Lower lobe of right lung (tissue), 2 donors: ENCODE results near the gene ODF2. TPM values are rescaled to one million over a fixed set of nuclear protein-coding genes. Genes with fewer than 3 reads are reported as not detected.

Experiments
- ATAC-seq, 2 donors: fragments of 200-7000 bp; cut with Tn5 transposase; one replicate each; pipeline ENCODE4 v1.9.1; 2020 to 2022; ENCODE audit warnings: mild to moderate bottlenecking in 2 of 2, moderate library complexity in 2 of 2
- DNase-seq: peaks from one replicate; pipeline ENCODE4 v3.0.0-alpha.2; 2020
- H3K27ac ChIP-seq: fragments of 200-600 bp; one replicate; pipeline ENCODE4 v1.8.0; 2022
- H3K27me3 ChIP-seq: fragments of 200-600 bp; one replicate; pipeline ENCODE4 v1.8.0; 2022; ENCODE audit warnings: low read depth
- H3K36me3 ChIP-seq: fragments of 200-600 bp; one replicate; pipeline ENCODE4 v1.8.0; 2022; ENCODE audit warnings: mild to moderate bottlenecking
- H3K4me1 ChIP-seq: fragments of 200-600 bp; one replicate; pipeline ENCODE4 v1.8.0; 2022
- H3K4me3 ChIP-seq: fragments of 200-600 bp; one replicate; pipeline ENCODE4 v1.8.0; 2022; ENCODE audit warnings: mild to moderate bottlenecking
- H3K9me3 ChIP-seq: fragments of 200-600 bp; one replicate; pipeline ENCODE4 v1.8.0; 2022
- intact Hi-C: fragments of 100-400 bp; cut with DNase I; formaldehyde crosslinking; loops from one replicate; pipeline ENCODE4 v1.11.0; 2022
- total RNA-seq: library from RNA; stranded (reverse); fragmentation: NEBNext Ultra II Directional; extraction: Animal tissue kit (Norgen Biotek cat#: 25700); gene quantifications from one replicate; pipeline ENCODE4 v1.2.1, GENCODE V29; 2021
- TF ChIP-seq, protein P1 (sequence below): fragments of 200-600 bp; IDR thresholded peaks from one replicate; pipeline ENCODE4 v1.8.0; 2022; ENCODE audit warnings: antibody characterized with exemption, mild to moderate bottlenecking
- donor health status: DM: no; HTN: yes; CAD: no; lungs with severe emphysema.

Gene ODF2
- total RNA-seq, 1 donor from 2014 or later = 20.3 TPM

DNA sequence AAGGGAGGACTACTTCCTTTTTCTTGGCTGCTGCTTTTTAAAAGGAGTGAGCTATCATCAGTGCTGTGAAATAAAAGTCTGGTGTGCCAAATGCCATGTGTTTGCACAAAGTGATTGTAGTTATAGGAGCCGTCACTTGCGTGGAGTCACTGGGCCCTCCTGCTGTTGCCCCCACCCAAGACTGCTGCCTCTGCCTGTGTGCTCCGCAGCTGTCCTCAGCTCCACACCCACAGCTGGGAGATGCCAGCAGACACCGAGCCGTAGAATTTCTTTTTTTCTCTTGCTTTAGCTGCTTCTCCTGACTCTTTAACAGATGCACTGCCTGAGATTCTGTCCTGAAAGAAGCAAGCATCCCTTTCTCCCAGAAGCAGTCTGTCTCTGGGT is 38.9 kb downstream of the ODF2 start:
- TF ChIP-seq, protein P1, sequence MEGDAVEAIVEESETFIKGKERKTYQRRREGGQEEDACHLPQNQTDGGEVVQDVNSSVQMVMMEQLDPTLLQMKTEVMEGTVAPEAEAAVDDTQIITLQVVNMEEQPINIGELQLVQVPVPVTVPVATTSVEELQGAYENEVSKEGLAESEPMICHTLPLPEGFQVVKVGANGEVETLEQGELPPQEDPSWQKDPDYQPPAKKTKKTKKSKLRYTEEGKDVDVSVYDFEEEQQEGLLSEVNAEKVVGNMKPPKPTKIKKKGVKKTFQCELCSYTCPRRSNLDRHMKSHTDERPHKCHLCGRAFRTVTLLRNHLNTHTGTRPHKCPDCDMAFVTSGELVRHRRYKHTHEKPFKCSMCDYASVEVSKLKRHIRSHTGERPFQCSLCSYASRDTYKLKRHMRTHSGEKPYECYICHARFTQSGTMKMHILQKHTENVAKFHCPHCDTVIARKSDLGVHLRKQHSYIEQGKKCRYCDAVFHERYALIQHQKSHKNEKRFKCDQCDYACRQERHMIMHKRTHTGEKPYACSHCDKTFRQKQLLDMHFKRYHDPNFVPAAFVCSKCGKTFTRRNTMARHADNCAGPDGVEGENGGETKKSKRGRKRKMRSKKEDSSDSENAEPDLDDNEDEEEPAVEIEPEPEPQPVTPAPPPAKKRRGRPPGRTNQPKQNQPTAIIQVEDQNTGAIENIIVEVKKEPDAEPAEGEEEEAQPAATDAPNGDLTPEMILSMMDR = no peak
- no peak overlapping the region for H3K4me3 ChIP-seq
- DNase-seq (no peak), ATAC-seq (peak in 1 of 2 donors; percentile 18)
- no peaks in the 10 kb centered on the region for H3K9me3 ChIP-seq
- H3K4me1 ChIP-seq = peaks cover 15% of the 10 kb centered on the region
- H3K36me3 ChIP-seq = peaks cover 86% of the 10 kb centered on the region
- H3K27me3 ChIP-seq = no peaks in the 10 kb centered on the region
- intact Hi-C loops = no loop called here
- H3K27ac ChIP-seq = peak overlapping the region; percentile 28

DNA sequence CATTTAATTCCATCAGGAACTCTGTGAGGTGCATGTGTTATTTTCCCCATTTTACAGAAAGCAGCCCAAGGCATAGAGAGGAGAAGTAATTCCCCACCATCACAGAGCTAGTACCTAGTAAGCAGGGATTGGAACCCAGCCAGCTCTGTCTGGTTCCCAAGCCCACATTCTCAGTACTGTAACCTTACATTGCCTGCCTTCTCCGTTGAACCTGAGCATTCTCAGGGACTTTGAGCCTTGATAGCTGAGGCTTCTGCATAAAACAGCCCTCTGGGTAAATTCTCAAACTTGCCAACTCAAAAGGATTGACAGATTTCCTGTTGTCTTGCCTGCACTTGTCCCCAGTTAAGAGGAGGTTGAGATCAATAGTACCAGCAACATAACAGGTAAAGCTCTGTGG is 39.5 kb downstream of the ODF2 start:
- DNase-seq (no peak), ATAC-seq (no peak)
- intact Hi-C loops = no loop called here
- TF ChIP-seq, protein P1 = no peak
- peaks cover 15% of the 10 kb centered on the region for H3K4me1 ChIP-seq
- H3K9me3 ChIP-seq = no peaks in the 10 kb centered on the region
- H3K36me3 ChIP-seq = peaks cover 85% of the 10 kb centered on the region
- H3K4me3 ChIP-seq = no peak overlapping the region
- H3K27me3 ChIP-seq = no peaks in the 10 kb centered on the region
- peak overlapping the region; percentile 28 for H3K27ac ChIP-seq

DNA sequence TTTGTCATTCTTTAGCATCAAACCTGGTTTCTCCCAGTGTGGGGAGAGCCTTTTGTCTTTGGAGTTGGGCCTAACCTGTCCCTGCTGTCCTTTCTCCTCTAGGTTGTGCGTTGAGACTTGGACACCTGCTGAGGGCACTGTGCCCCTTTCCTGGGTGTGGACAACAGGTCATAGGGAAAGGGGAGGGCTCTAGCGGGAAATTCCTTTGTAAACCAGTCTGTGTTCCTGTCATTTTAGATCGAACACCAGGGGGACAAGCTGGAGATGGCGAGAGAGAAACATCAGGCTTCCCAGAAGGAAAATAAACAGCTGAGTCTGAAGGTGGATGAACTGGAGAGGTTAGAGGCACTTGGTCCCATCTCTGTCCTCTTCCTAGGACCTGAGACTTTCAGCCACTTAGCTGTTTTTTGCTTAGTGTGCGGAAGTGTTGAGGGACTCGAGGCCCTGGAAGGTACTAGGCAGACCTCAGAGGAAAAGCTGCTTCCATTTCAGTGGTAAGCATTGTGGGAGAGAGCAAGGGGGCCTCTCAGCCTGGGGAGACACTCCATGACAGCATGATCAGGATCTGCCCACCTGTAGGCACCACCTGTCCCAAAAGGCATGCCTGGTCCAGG is 40.1 kb downstream of the ODF2 start:
- no peak overlapping the region for H3K27ac ChIP-seq
- TF ChIP-seq, protein P1 = no peak
- no peaks in the 10 kb centered on the region for H3K27me3 ChIP-seq
- ATAC-seq (no peak), DNase-seq (no peak)
- H3K36me3 ChIP-seq = peaks cover 79% of the 10 kb centered on the region
- H3K4me3 ChIP-seq = no peak overlapping the region
- no peaks in the 10 kb centered on the region for H3K9me3 ChIP-seq
- H3K4me1 ChIP-seq = peaks cover 15% of the 10 kb centered on the region
- intact Hi-C loops = no loop called here

DNA sequence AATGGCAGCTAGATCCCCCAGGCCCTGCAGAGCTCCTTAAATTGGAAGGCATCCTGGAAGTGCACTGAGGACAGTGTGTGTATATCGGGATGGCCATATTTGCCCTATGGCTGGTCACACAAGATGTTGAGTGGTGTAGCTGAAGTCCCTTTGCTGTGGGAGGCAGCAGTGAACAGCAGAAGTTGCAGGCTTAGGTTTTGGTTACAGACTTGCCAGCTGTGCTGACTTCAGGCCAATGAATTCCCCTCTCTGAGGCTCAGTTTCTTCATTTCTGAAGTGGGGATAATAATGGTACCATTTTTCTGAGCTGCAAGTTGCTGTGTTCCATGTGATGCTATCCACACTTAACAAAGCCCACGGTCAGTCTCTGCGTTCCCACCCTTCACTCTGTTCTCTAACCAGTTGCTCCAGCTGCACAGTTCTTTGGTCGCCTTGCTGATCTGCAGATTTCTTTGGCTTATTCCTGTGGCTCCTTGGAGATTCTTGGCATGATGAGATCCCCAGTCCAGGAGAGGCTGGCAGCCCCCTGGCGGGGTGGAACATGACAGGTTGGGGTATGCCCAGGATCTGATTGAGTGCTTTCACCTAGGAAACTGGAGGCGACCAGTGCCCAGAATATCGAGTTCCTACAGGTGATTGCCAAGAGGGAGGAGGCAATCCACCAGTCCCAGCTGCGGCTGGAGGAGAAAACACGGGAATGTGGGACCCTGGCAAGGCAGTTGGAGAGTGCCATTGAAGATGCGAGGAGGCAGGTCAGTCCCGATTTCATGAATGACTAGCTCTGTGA is 42.2 kb downstream of the ODF2 start:
- DNase-seq (no peak), ATAC-seq (no peak)
- Histone ChIP-seq H3K4me3 (no peak overlapping the region), H3K4me1 (peaks cover 15% of the 10 kb centered on the region), H3K9me3 (no peaks in the 10 kb centered on the region), H3K27me3 (no peaks in the 10 kb centered on the region), H3K27ac (no peak overlapping the region), H3K36me3 (peaks cover 67% of the 10 kb centered on the region)
- intact Hi-C loops = no loop called here
- TF ChIP-seq, protein P1 = no peak

DNA sequence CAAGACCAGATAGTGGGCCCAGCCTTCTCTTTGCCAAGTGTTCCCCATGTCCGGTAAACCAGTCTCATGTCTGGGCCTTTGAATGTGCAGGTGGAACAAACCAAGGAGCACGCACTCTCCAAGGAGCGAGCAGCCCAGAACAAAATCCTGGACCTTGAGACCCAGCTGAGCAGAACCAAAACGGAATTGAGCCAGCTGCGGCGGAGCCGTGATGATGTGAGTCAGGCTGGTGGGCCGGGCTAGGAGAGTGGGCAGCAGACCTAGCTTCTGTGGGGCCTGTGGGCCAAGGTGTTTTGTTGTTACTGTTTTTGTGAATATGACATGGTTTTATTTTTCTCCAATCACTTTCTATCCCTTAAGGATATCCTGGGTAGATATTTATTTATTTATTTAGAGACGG is 43.1 kb downstream of the ODF2 start:
- H3K27ac ChIP-seq = no peak overlapping the region
- DNase-seq = no peak

More for the DNA sequence above, 43.1 kb downstream of the ODF2 start:
- H3K9me3 ChIP-seq = no peaks in the 10 kb centered on the region
- no peak overlapping the region for H3K4me3 ChIP-seq
- intact Hi-C loops = no loop called here
- H3K27me3 ChIP-seq = no peaks in the 10 kb centered on the region
- TF ChIP-seq, protein P1 = no peak
- H3K4me1 ChIP-seq = peaks cover 17% of the 10 kb centered on the region
- H3K36me3 ChIP-seq = peaks cover 62% of the 10 kb centered on the region
- no peak for ATAC-seq
